ENCODE measurements around the gene CMIP. TPM values are rescaled to one million over a fixed set of nuclear protein-coding genes. Genes with fewer than 3 reads are reported as not detected.

The CMIP gene
- total RNA-seq, 1 experiment from 2014 or later, result 68.0 TPM

- Mint-ChIP-seq H3K27me3 (ENCODE audit: insufficient read depth, unreplicated experiment) (no peaks in the 10 kb centered on the region), H3K27ac (ENCODE audit: unreplicated experiment) (peak overlapping the region; percentile 17), H3K4me1 (ENCODE audit: low read depth, unreplicated experiment) (peaks cover 24% of the 10 kb centered on the region), H3K36me3 (ENCODE audit: insufficient read depth, unreplicated experiment) (peaks cover 42% of the 10 kb centered on the region), H3K9me3 (ENCODE audit: unreplicated experiment) (no peaks in the 10 kb centered on the region), H3K4me3 (ENCODE audit: unreplicated experiment) (no peak overlapping the region)
- BruUV-seq (replicated peaks), result no TSS peak
- H3K36me3 ChIP-seq (ENCODE audit: control insufficient read depth, insufficient read depth, low read length), result peaks cover 9% of the 10 kb centered on the region; the same call in 1 of the 2 replicates
- no peaks in the 10 kb centered on the region for H3K9me3 ChIP-seq
- intact Hi-C loops (cut with micrococcal nuclease; ENCODE audit: unreplicated experiment), result no loop called here
- no peaks in the 10 kb centered on the region for H3K27me3 ChIP-seq (replicated peaks; ENCODE audit: control insufficient read depth, insufficient read depth, low read length)
- peaks cover 20% of the 10 kb centered on the region for H3K4me1 ChIP-seq
- no peak for DNase-seq
- TF ChIP-seq CTCF (IDR thresholded peaks at IDR 0.05; ENCODE audit: insufficient read depth in 1 of 2, low read depth in 1 of 2, low read length in 1 of 2, severe bottlenecking in 1 of 2, unreplicated experiment in 1 of 2), result no peak
- ChIA-PET POLR2A (no interaction called here), CTCF (no interaction called here)
- H3K4me3 ChIP-seq (ENCODE audit: low read depth, low read length), result no peak overlapping the region
Measured at GRCh38 chr16:81456523-81457325, 12.1 kb downstream of the CMIP start.

- Mint-ChIP-seq H3K9me3 (ENCODE audit: unreplicated experiment) (no peaks in the 10 kb centered on the region), H3K4me3 (ENCODE audit: unreplicated experiment) (no peak overlapping the region), H3K27me3 (ENCODE audit: insufficient read depth, unreplicated experiment) (no peaks in the 10 kb centered on the region), H3K36me3 (ENCODE audit: insufficient read depth, unreplicated experiment) (peaks cover 35% of the 10 kb centered on the region), H3K27ac (ENCODE audit: unreplicated experiment) (peak overlapping the region; percentile 17), H3K4me1 (ENCODE audit: low read depth, unreplicated experiment) (peaks cover 24% of the 10 kb centered on the region)
- CTCF ChIA-PET, result no interaction called here
- intact Hi-C loops (cut with micrococcal nuclease; ENCODE audit: unreplicated experiment), result no loop called here
- TF ChIP-seq CTCF (IDR thresholded peaks at IDR 0.05; ENCODE audit: insufficient read depth in 1 of 2, low read depth in 1 of 2, low read length in 1 of 2, severe bottlenecking in 1 of 2, unreplicated experiment in 1 of 2), result no peak
- H3K27me3 ChIP-seq (replicated peaks; ENCODE audit: control insufficient read depth, insufficient read depth, low read length), result no peaks in the 10 kb centered on the region
- peaks cover 9% of the 10 kb centered on the region; the same call in 1 of the 2 replicates for H3K36me3 ChIP-seq (ENCODE audit: control insufficient read depth, insufficient read depth, low read length)
- H3K4me3 ChIP-seq (ENCODE audit: low read depth, low read length), result no peak overlapping the region
- peaks cover 15% of the 10 kb centered on the region for H3K4me1 ChIP-seq
- no peak for DNase-seq
- BruUV-seq (replicated peaks), result no TSS peak
- POLR2A ChIA-PET, result no interaction called here
- no peaks in the 10 kb centered on the region for H3K9me3 ChIP-seq
Measured at GRCh38 chr16:81457326-81458133, 12.9 kb downstream of the CMIP start.

- H3K4me3 ChIP-seq (ENCODE audit: low read depth, low read length), result no peak overlapping the region
- H3K36me3 ChIP-seq (ENCODE audit: control insufficient read depth, insufficient read depth, low read length), result peaks cover 9% of the 10 kb centered on the region; the same call in 1 of the 2 replicates
- H3K27me3 ChIP-seq (replicated peaks; ENCODE audit: control insufficient read depth, insufficient read depth, low read length), result no peaks in the 10 kb centered on the region
- Mint-ChIP-seq H3K27ac (ENCODE audit: unreplicated experiment) (no peak overlapping the region), H3K4me1 (ENCODE audit: low read depth, unreplicated experiment) (peaks cover 25% of the 10 kb centered on the region), H3K9me3 (ENCODE audit: unreplicated experiment) (no peaks in the 10 kb centered on the region), H3K4me3 (ENCODE audit: unreplicated experiment) (no peak overlapping the region), H3K27me3 (ENCODE audit: insufficient read depth, unreplicated experiment) (no peaks in the 10 kb centered on the region), H3K36me3 (ENCODE audit: insufficient read depth, unreplicated experiment) (peaks cover 35% of the 10 kb centered on the region)
- H3K9me3 ChIP-seq, result no peaks in the 10 kb centered on the region
- CTCF ChIA-PET, result no interaction called here
- no TSS peak for BruUV-seq (replicated peaks)
- POLR2A ChIA-PET, result no interaction called here
- DNase-seq, result no peak
- no peak for TF ChIP-seq CTCF (IDR thresholded peaks at IDR 0.05; ENCODE audit: insufficient read depth in 1 of 2, low read depth in 1 of 2, low read length in 1 of 2, severe bottlenecking in 1 of 2, unreplicated experiment in 1 of 2)
- peaks cover 15% of the 10 kb centered on the region for H3K4me1 ChIP-seq
- intact Hi-C loops (cut with micrococcal nuclease; ENCODE audit: unreplicated experiment), result no loop called here
Measured at GRCh38 chr16:81458149-81458669, 13.6 kb downstream of the CMIP start.
